ENCODE results near the gene PCDHGA2.
"Not testable (repeated sequence)": the region's sequence is repeated elsewhere in the genome, so short reads cannot be mapped to it uniquely, and the experiment has no call there.

The PCDHGA2 gene

GRCh38 chr5:141346017-141346416, 7.5 kb downstream of the PCDHGA2 start:
- not testable (repeated sequence) for DNase-seq (ENCODE audit: low read depth in 2 of 2)

DNA sequence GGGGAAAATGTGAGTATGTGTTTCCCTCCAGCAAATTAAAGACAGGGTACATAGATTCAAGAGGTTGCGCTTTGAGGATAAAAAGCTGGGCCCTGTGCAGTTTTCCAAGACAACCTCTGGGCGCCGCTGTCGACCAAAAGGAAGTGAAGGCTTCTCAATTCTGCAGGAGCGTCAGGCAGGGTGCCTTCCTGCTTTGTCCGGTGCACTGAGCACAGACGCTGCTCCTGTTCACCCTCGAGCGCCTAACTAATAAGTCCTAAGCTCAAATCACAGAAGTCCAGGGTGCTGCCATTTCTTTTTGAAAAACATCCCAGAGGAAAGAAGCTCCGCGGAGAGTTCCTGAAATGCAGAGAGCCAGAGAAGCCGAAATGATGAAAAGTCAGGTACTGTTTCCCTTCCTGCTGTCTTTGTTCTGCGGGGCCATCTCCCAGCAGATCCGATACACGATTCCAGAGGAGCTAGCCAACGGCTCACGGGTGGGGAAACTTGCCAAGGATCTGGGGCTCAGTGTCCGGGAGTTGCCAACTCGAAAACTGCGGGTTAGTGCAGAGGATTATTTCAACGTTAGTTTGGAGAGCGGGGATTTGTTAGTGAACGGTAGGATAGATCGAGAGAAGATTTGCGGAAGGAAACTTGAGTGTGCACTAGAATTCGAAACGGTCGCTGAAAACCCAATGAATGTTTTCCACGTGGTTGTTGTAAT, 11.5 kb downstream of the PCDHGA2 start, which contains the start of gene PCDHGB1:
Gene PCDHGB1, plus strand, starts transcription at position 183 of the 703 bp plus-strand sequence. Its CDS starts 162 bp downstream, at position 345.
- no peak for DNase-seq (ENCODE audit: low read depth in 2 of 2)

DNA sequence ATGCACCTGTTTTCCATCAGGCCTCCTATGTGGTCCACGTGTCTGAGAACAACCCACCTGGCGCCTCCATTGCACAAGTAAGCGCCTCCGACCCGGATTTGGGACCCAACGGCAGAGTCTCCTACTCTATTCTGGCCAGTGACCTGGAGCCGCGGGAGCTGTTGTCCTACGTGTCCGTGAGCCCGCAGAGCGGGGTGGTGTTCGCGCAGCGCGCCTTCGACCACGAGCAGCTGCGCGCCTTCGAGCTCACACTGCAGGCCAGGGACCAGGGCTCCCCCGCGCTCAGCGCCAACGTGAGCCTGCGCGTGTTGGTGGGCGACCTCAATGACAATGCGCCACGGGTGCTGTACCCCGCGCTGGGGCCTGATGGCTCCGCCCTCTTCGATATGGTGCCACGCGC, 13.0 kb downstream of the PCDHGA2 start:
- DNase-seq (ENCODE audit: low read depth in 2 of 2): no peak

- DNase-seq (ENCODE audit: low read depth in 2 of 2): no peak
Measured at GRCh38 chr5:141354900-141355469, 16.4 kb downstream of the PCDHGA2 start, which contains the start of gene PCDHGA4. PCDHGA4 (plus strand) TSS chr5:141355021; CDS start chr5:141355108, 87 bp downstream.

DNA sequence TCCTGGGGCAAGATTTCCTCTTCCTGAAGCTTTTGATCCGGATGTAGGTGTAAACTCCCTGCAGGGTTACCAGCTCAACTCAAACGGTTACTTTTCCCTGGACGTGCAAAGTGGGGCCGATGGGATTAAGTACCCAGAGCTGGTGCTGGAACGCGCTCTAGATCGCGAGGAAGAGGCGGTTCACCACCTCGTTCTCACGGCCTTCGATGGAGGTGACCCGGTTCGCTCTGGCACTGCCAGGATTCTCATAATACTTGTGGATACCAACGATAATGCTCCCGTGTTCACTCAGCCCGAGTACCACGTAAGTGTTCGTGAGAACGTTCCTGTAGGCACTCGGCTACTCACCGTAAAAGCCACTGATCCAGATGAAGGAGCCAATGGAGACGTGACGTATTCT, 17.1 kb downstream of the PCDHGA2 start:
- DNase-seq (ENCODE audit: low read depth in 2 of 2): no peak

DNA sequence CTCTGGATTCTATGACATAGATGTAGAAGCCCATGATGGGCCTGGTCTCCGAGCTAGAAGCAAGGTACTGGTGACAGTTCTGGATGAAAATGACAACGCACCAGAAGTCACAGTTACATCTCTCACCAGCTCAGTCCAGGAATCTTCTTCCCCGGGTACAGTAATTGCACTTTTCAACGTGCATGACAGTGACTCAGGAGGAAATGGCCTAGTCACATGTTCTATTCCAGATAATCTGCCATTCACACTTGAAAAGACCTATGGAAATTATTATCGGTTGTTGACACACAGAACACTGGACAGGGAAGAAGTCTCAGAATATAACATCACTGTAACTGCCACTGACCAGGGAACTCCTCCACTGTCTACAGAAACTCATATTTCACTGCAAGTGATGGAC, 17.6 kb downstream of the PCDHGA2 start:
- no peak for DNase-seq (ENCODE audit: low read depth in 2 of 2)

DNA sequence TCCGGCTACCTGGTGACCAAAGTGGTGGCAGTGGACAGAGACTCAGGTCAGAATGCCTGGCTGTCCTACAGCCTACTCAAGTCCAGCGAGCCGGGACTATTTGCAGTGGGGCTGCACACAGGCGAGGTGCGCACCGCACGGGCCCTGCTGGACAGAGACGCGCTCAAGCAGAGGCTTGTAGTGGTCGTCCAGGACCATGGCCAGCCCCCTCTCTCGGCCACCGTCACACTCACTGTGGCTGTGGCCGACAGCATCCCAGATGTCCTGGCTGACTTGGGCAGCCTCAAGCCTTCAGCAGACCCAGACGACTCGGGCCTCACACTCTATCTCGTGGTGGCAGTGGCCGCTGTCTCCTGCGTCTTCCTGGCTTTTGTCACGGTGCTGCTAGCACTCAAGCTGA, 18.4 kb downstream of the PCDHGA2 start:
- no peak for DNase-seq (ENCODE audit: low read depth in 2 of 2)

- DNase-seq (ENCODE audit: low read depth in 2 of 2): no peak
Measured at GRCh38 chr5:141359790-141360426, 21.3 kb downstream of the PCDHGA2 start, which contains the start of gene PCDHGB2. PCDHGB2 (plus strand) TSS chr5:141359994; CDS start chr5:141360136, 142 bp downstream.

DNA sequence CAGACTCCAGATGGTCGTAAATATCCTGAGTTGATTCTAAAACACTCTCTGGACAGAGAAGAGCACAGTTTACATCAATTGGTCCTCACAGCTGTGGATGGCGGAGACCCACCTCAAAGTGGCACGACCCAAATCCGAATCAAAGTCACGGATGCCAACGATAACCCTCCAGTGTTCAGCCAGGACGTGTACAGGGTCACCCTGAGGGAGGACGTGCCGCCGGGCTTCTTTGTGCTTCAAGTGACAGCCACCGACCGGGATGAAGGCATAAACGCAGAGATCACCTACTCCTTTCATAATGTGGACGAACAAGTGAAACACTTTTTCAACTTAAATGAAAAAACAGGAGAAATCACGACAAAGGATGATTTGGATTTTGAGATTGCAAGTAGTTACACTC, 22.1 kb downstream of the PCDHGA2 start:
- DNase-seq (ENCODE audit: low read depth in 2 of 2): no peak

DNA sequence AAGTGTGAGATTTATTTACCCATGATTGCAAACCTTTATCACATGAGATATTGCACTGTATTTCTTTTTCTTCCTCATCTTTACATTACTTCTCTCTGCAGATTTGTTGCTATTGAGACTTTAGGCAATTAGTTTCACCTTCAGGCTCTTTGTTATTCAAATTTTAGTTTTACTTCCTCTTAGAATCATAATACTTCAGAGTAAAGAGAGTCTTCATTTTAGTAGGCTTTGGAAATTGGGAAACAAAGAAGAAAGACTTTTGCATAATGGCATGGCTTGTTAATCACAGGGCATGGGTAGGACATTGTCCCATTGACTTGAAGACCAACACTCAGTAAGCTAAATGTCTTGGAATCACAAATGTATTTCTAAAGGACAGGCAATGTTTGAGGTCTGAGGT, 24.2 kb downstream of the PCDHGA2 start:
- DNase-seq (ENCODE audit: low read depth in 2 of 2): no peak

DNA sequence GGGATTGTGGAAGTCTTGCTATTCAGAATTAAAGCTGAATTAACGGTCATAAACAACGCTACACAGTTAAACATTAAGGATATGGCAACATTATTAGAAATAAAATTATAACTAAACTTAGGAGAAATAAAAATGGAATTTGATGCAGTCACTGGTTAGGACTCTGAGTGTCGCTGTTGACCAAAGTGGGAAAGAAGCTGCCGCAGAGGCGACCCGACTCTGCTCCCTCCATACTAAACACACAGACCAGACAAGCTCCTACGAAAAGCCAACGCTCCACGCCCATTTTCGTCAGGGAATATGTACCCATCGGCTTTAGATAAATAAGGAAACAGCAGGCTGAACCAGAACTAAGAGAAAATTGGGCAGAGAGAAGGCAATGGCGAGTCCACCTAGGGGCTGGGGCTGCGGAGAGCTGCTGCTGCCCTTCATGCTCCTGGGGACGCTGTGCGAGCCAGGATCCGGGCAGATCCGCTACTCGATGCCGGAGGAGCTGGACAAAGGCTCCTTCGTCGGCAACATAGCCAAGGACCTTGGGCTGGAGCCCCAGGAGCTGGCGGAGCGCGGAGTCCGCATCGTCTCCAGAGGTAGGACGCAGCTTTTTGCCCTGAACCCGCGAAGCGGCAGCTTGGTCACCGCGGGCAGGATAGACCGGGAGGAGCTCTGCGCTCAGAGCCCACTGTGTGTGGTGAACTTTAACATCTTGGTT, 25.5 kb downstream of the PCDHGA2 start, which contains the start of gene PCDHGA5:
Gene PCDHGA5, plus strand, starts transcription at position 211 of the 709 bp plus-strand sequence. Its CDS starts 169 bp downstream, at position 380.
- no peak for DNase-seq (ENCODE audit: low read depth in 2 of 2)

DNA sequence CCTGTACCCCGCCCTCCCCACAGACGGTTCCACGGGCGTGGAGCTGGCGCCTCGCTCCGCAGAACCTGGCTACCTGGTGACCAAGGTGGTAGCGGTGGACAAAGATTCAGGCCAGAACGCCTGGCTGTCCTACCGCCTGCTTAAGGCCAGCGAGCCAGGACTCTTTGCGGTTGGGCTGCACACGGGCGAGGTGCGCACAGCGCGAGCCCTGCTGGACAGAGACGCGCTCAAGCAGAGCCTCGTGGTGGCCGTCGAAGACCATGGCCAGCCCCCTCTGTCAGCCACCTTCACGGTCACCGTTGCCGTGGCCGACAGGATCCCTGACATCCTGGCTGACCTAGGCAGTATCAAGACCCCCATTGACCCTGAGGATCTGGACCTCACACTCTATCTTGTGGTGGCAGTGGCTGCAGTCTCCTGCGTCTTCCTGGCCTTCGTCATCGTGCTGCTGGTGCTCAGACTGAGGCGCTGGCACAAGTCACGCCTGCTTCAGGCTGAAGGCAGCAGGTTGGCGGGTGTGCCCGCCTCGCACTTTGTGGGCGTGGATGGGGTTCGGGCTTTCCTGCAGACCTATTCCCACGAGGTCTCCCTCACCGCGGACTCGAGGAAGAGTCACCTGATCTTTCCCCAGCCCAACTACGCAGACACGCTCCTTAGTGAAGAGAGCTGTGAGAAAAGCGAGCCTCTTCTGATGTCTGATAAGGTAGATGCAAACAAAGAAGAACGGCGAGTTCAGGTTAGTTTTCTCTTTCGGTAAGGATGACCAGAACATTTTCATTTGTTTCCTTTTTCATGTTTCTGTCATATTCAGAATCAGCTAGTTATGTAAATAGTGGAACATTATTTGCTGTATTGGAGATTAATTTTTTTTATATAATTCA, 27.7 kb downstream of the PCDHGA2 start:
- no peak for DNase-seq (ENCODE audit: low read depth in 2 of 2)

- DNase-seq (ENCODE audit: low read depth in 2 of 2): no peak
Measured at GRCh38 chr5:141369994-141370848, 31.7 kb downstream of the PCDHGA2 start, which contains the start of gene PCDHGB3. PCDHGB3 (plus strand) TSS chr5:141370242; CDS start chr5:141370395, 153 bp downstream.

DNA sequence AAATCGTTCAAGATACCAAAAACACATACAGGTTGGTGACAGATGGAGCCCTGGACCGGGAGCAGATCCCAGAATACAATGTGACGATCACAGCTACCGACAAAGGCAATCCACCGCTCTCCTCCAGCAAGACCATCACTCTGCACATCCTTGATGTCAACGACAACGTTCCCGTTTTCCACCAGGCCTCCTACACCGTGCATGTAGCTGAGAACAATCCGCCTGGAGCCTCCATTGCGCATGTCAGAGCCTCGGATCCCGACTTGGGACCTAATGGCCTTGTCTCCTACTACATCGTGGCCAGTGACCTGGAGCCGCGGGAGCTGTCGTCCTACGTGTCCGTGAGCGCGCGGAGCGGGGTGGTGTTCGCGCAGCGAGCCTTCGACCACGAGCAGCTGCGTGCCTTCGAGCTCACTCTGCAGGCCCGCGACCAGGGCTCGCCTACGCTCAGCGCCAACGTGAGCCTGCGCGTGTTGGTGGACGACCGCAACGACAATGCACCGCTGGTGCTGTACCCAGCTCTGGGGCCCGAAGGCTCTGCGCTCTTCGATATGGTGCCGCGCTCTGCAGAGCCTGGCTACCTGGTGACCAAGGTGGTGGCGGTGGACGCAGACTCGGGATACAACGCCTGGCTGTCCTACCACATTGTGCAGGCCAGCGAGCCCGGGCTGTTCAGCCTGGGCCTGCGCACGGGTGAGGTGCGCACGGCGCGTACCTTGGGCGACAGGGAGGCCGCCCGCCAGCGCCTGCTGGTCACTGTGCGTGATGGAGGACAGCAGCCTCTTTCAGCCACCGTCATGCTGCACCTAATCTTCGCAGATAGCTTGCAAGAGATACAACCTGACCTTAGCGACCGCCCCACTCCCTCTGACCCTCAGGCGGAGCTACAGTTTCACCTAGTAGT, 33.3 kb downstream of the PCDHGA2 start:
- DNase-seq (ENCODE audit: low read depth in 2 of 2): no peak

DNA sequence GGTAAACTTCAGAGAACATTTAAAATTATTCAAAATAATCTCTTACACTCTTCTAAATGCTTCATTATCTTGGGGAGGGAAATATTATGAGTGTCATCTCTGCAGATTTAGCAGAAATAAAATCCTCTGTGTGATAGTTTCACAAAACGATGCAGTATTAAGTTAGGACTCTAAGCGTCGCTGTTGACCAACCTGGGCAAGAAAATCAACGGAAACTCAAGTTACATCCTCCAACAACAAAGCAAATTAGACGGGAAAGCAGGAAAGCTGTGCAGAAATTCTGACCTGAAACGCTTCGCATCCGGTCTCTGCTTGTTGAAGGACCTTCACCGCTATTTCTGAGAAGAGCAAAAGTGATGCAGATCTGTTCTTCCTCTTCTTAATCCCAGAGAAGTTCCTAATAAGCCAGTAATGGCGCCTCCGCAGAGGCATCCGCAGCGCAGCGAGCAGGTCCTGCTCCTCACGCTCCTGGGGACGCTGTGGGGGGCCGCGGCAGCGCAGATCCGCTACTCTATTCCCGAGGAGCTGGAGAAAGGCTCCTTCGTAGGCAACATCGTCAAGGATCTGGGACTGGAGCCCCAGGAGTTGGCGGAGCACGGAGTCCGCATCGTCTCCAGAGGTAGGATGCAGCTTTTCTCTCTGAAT, 35.2 kb downstream of the PCDHGA2 start, which contains the start of gene PCDHGA6:
Gene PCDHGA6, plus strand, starts transcription at position 219 of the 645 bp plus-strand sequence. Its CDS starts 193 bp downstream, at position 412.
- DNase-seq (ENCODE audit: low read depth in 2 of 2): no peak

- no peak for DNase-seq (ENCODE audit: low read depth in 2 of 2)
Measured at GRCh38 chr5:141374627-141375026, 36.1 kb downstream of the PCDHGA2 start.

- DNase-seq (ENCODE audit: low read depth in 2 of 2): not testable (repeated sequence)
Measured at GRCh38 chr5:141375444-141376155, 37.0 kb downstream of the PCDHGA2 start.

Measured in activated CD4-positive, alpha-beta T cell treated with anti-CD3 and anti-CD28 coated beads for 24 hours (primary cell).